Ovary (tissue), 3 donors: ENCODE results near the gene LRRC18.

ENCODE experiments used
- CTCF ChIP-seq, 3 donors: fragments of 450-650 bp in 2 of 3; fragments of 200-600 bp in 1 of 3; IDR thresholded peaks; one replicate each; pipeline versions ENCODE4 v1.5.1 to v1.8.0; 2016 to 2022; ENCODE audit warnings: antibody characterized with exemption in 3 of 3, mild to moderate bottlenecking in 1 of 3
- EP300 ChIP-seq: sonication (generic); formaldehyde crosslinking; IDR thresholded peaks from one replicate; pipeline ENCODE4 v1.6.1; 2017; ENCODE audit warnings: antibody characterized with exemption
- POLR2A ChIP-seq: fragments of 450-650 bp; IDR thresholded peaks from one replicate; pipeline ENCODE4 v1.6.1; 2017; ENCODE audit warnings: antibody characterized with exemption, mild to moderate bottlenecking, moderate library complexity
- donor health status: DM: no; HTN: no; CAD: no.

- TF ChIP-seq POLR2A: no peak
- TF ChIP-seq CTCF (IDR thresholded peaks at IDR 0.05): no peak
- no peak for TF ChIP-seq EP300
These were observed 43.8 kb downstream of the LRRC18 start for GRCh38 chr10:48895803-48896195.
